Liver (tissue), 9 donors: Measurements from ENCODE around the gene PIAS4. TPM values are rescaled to one million over a fixed set of nuclear protein-coding genes. Genes with fewer than 3 reads are reported as not detected.

ENCODE experiments used
- DNase-seq: peaks from one replicate; pipeline ENCODE4 v3.0.0-alpha.2; 2017; ENCODE audit warnings: low spot score
- H3K27ac ChIP-seq, 2 donors: one replicate each; pipeline ENCODE4 v1.7.0; 2013; ENCODE audit warnings: inconsistent platforms in 2 of 2, low read length in 2 of 2, control low read depth in 1 of 2, low read depth in 1 of 2, mild to moderate bottlenecking in 1 of 2
- H3K27me3 ChIP-seq, 4 donors: one replicate each; pipeline versions ENCODE4 v1.6.1 to v1.7.0; 2013; ENCODE audit warnings: low read length in 3 of 4, inconsistent platforms in 1 of 4, mild to moderate bottlenecking in 1 of 4, moderate library complexity in 1 of 4; ENCODE audit not compliant: control insufficient read depth in 4 of 4, insufficient read depth in 4 of 4
- H3K36me3 ChIP-seq, 4 donors: one replicate each; pipeline versions ENCODE4 v1.6.1 to v1.7.0; 2013; ENCODE audit warnings: low read length in 3 of 4, mild to moderate bottlenecking in 3 of 4, low read depth in 1 of 4, moderate library complexity in 1 of 4; ENCODE audit not compliant: control insufficient read depth in 4 of 4, insufficient read depth in 3 of 4
- H3K4me1 ChIP-seq, 4 donors: one replicate each; pipeline versions ENCODE4 v1.6.1 to v1.7.0; 2013; ENCODE audit warnings: low read length in 3 of 4, mild to moderate bottlenecking in 3 of 4, moderate library complexity in 1 of 4; ENCODE audit not compliant: control insufficient read depth in 4 of 4, insufficient read depth in 4 of 4
- H3K4me3 ChIP-seq, 3 donors: one replicate each; pipeline versions ENCODE4 v1.6.1 to v1.7.0; 2013; ENCODE audit warnings: low read length in 3 of 3, control low read depth in 1 of 3, low read depth in 1 of 3, mild to moderate bottlenecking in 1 of 3
- H3K9ac ChIP-seq, 2 donors: one replicate each; pipeline ENCODE4 v1.7.0; 2013; ENCODE audit warnings: low read length in 2 of 2, mild to moderate bottlenecking in 2 of 2, moderate library complexity in 2 of 2, control low read depth in 1 of 2, low read depth in 1 of 2
- H3K9me3 ChIP-seq, 4 donors: one replicate each; pipeline versions ENCODE4 v1.6.1 to v1.7.0; 2013; ENCODE audit warnings: low read length in 3 of 4; ENCODE audit not compliant: control insufficient read depth in 4 of 4
- EGR1 ChIP-seq, 2 donors: IDR thresholded peaks; 2 replicates each; pipeline ENCODE4 v1.6.1; 2016 to 2018; ENCODE audit warnings: antibody characterized with exemption in 2 of 2, low read depth in 2 of 2
- FOXA1 ChIP-seq: IDR thresholded peaks from 2 replicates; pipeline ENCODE4 v1.6.1; 2016; ENCODE audit warnings: antibody characterized with exemption
- FOXA2 ChIP-seq: IDR thresholded peaks from 2 replicates; pipeline ENCODE4 v1.6.1; 2016; ENCODE audit warnings: antibody characterized with exemption
- GABPA ChIP-seq, 2 donors: IDR thresholded peaks in 1 of 2; conservative IDR thresholded peaks in 1 of 2; 2 replicates each; pipeline ENCODE4 v1.6.1; 2016; ENCODE audit warnings: antibody characterized with exemption in 2 of 2, mild to moderate bottlenecking in 1 of 2, moderate library complexity in 1 of 2
- HNF4A ChIP-seq, 2 donors: conservative IDR thresholded peaks; 2 replicates each; pipeline ENCODE4 v1.6.1; 2016; ENCODE audit warnings: antibody characterized with exemption in 2 of 2, mild to moderate bottlenecking in 2 of 2
- HNF4G ChIP-seq: IDR thresholded peaks from 2 replicates; pipeline ENCODE4 v1.6.1; 2016; ENCODE audit warnings: antibody characterized with exemption
- NR2F2 ChIP-seq: IDR thresholded peaks from 2 replicates; pipeline ENCODE4 v1.6.1; 2016; ENCODE audit warnings: antibody characterized with exemption
- RAD21 ChIP-seq, 2 donors: IDR thresholded peaks; 2 replicates each; pipeline ENCODE4 v1.6.1; 2016; ENCODE audit warnings: antibody characterized with exemption in 2 of 2, mild to moderate bottlenecking in 2 of 2
- RXRA ChIP-seq, 2 donors: IDR thresholded peaks; 2 replicates each; pipeline ENCODE4 v1.6.1; 2017 to 2018; ENCODE audit warnings: antibody characterized with exemption in 2 of 2, mild to moderate bottlenecking in 1 of 2
- SP1 ChIP-seq: IDR thresholded peaks from 2 replicates; pipeline ENCODE4 v1.6.1; 2018; ENCODE audit warnings: antibody characterized with exemption, mild to moderate bottlenecking
- TAF1 ChIP-seq: conservative IDR thresholded peaks from 2 replicates; pipeline ENCODE4 v1.6.1; 2016; ENCODE audit warnings: antibody characterized with exemption, mild to moderate bottlenecking
- YY1 ChIP-seq: IDR thresholded peaks from 2 replicates; pipeline ENCODE4 v1.6.1; 2016; ENCODE audit warnings: antibody characterized with exemption, mild to moderate bottlenecking
- WGBS: extraction: QIAGEN DNeasy Blood & Tissue Kit; methylation state at CpG from one replicate; pipeline ENCODE4 v1.1.7; 2013; 5-methylcytosine and 5-hydroxymethylcytosine counted together
- polyA plus RNA-seq, 2 donors: library from polyadenylated mRNA; stranded (reverse) in 1 of 2; unstranded in 1 of 2; fragments of 200-250 nt in 1 of 2; fragments of >200 nt in 1 of 2; fragmentation: Nextera tagmentation in 1 of 2; extraction: Ambion mirVana in 1 of 2; gene quantifications; one replicate each; pipeline versions ENCODE4 v1.2.1 to v1.2.3, GENCODE V29; 2013 to 2015
- total RNA-seq, 2 donors: library from RNA; depleted of rRNA; stranded (reverse); fragments of >200 nt; gene quantifications; one replicate each; pipeline ENCODE4 v1.2.3, GENCODE V29; 2014
- TF ChIP-seq, protein P1 (sequence below): IDR thresholded peaks from 2 replicates; pipeline ENCODE4 v1.6.1; 2016; ENCODE audit warnings: antibody characterized with exemption
- TF ChIP-seq, protein P2 (sequence below): IDR thresholded peaks from 2 replicates; pipeline ENCODE4 v1.6.1; 2016; ENCODE audit warnings: antibody characterized with exemption
- TF ChIP-seq, protein P3 (sequence below): fragments of 150-350 bp; IDR thresholded peaks from 2 replicates; pipeline ENCODE4 v1.5.1; 2017; ENCODE audit warnings: improper control_type of control experiment, low read depth, low read length; ENCODE audit not compliant: missing input control
- TF ChIP-seq, protein P4 (sequence below): IDR thresholded peaks from 2 replicates; pipeline ENCODE4 v1.6.1; 2016; ENCODE audit warnings: antibody characterized with exemption
- donor health status: healthy.
- donor health status: healthy.
- donor health status: healthy.
- donor health status: healthy.
- donor health status: healthy.

The PIAS4 gene
- total and polyA plus RNA-seq, 4 donors = 5.6 to 14.1 (median 10.6) TPM

DNA sequence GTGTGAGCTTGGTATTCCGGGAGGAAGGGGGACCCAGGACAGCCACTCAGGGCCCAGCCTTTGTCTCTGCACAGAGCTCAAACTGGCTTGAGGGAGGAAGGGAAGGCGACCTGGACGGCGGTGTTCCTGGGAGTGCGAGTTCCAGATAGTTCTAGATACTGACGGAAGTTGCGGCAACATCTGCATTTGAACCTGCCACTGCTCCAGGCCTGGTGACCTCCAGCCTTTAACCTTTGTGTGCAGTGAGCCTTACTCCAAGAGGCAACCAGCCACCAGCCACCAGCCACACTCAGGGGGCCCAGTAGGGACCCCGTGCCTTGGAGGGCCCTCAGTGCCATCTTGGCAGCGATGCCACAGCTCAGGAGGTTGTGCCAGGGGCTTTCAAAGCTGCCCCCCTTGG, 74.6 kb downstream of the PIAS4 start:
- Histone ChIP-seq H3K9ac (no peak overlapping the region), H3K4me1 (peaks cover 4 to 8% (median 7%) of the 10 kb centered on the region in 4 donors), H3K27me3 (no peaks in the 10 kb centered on the region), H3K36me3 (no peaks in the 10 kb centered on the region), H3K9me3 (no peaks in the 10 kb centered on the region), H3K4me3 (no peak overlapping the region), H3K27ac (no peak overlapping the region)
- DNase-seq = no peak
- WGBS = 75% methylated on average over 9 of the region's 9 CpGs
- TF ChIP-seq EGR1 (IDR thresholded peaks at IDR 0.05; ENCODE audit: low read depth in 2 of 2) (no peak), SP1 (no peak), RXRA (IDR thresholded peaks at IDR 0.05) (no peak), FOXA2 (no peak), HNF4A (conservative IDR thresholded peaks at IDR 0.05) (no peak), YY1 (no peak), TAF1 (no peak), HNF4G (no peak), RAD21 (IDR thresholded peaks at IDR 0.05) (no peak), NR2F2 (no peak), FOXA1 (no peak)
- TF ChIP-seq, protein P1, sequence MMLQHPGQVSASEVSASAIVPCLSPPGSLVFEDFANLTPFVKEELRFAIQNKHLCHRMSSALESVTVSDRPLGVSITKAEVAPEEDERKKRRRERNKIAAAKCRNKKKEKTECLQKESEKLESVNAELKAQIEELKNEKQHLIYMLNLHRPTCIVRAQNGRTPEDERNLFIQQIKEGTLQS = no peak
- TF ChIP-seq, protein P2, sequence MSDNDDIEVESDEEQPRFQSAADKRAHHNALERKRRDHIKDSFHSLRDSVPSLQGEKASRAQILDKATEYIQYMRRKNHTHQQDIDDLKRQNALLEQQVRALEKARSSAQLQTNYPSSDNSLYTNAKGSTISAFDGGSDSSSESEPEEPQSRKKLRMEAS = no peak
- TF ChIP-seq, protein P3, sequence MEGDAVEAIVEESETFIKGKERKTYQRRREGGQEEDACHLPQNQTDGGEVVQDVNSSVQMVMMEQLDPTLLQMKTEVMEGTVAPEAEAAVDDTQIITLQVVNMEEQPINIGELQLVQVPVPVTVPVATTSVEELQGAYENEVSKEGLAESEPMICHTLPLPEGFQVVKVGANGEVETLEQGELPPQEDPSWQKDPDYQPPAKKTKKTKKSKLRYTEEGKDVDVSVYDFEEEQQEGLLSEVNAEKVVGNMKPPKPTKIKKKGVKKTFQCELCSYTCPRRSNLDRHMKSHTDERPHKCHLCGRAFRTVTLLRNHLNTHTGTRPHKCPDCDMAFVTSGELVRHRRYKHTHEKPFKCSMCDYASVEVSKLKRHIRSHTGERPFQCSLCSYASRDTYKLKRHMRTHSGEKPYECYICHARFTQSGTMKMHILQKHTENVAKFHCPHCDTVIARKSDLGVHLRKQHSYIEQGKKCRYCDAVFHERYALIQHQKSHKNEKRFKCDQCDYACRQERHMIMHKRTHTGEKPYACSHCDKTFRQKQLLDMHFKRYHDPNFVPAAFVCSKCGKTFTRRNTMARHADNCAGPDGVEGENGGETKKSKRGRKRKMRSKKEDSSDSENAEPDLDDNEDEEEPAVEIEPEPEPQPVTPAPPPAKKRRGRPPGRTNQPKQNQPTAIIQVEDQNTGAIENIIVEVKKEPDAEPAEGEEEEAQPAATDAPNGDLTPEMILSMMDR = no peak
- TF ChIP-seq, protein P4, sequence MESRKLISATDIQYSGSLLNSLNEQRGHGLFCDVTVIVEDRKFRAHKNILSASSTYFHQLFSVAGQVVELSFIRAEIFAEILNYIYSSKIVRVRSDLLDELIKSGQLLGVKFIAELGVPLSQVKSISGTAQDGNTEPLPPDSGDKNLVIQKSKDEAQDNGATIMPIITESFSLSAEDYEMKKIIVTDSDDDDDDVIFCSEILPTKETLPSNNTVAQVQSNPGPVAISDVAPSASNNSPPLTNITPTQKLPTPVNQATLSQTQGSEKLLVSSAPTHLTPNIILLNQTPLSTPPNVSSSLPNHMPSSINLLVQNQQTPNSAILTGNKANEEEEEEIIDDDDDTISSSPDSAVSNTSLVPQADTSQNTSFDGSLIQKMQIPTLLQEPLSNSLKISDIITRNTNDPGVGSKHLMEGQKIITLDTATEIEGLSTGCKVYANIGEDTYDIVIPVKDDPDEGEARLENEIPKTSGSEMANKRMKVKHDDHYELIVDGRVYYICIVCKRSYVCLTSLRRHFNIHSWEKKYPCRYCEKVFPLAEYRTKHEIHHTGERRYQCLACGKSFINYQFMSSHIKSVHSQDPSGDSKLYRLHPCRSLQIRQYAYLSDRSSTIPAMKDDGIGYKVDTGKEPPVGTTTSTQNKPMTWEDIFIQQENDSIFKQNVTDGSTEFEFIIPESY = no peak

DNA sequence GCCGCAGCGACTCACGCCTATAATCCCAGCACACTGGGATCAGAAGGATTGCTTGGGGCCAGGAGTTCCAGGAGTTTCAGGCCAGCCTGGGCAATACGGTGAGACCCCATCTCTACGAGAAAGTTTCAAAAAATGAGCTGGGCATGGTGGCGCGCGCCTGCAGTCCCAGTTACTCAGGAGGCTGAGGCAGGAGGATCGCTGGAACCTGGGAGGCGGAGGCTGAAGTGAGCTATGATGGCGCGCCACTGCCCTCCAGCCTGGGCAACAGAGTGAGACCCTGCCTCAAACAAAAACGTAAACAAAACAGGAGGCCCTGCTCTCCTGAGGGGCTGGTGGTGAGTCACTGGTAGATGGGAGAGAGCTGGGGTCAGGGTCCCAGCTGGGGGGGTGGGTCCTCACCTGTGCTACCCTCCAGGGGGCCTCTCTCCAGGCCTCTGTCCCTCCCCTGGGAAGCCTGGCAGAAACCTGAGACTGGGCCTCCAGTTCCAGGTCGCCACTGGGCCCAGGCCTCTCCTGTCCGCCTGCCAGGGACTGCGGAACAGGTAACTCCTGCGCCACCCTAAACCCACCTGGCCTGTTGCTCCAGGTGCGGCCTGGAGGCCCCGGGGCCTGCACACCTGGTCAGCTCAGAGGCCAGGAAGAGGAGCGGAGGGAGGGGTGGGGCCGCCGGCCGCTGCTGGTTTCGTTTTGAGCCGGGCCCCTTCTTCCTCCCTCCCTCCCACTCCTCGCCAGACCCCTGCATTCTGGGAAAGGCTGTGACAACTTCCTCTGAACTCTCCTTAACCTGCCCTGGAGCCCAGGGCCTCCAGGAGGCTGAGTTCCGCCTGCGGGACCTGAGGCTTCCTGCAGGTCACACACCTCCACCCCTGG, 76.4 kb downstream of the PIAS4 start:
- no peak for DNase-seq
- WGBS = 71% methylated on average over 28 of the region's 28 CpGs
- Histone ChIP-seq H3K4me1 (no peaks in the 10 kb centered on the region), H3K9ac (no peak overlapping the region), H3K9me3 (no peaks in the 10 kb centered on the region), H3K4me3 (peak overlapping the region in 1 of 3 donors; percentile 1), H3K27me3 (no peaks in the 10 kb centered on the region), H3K27ac (peak overlapping the region in 1 of 2 donors; percentile 60), H3K36me3 (no peaks in the 10 kb centered on the region)
- TF ChIP-seq TAF1 (no peak), HNF4A (conservative IDR thresholded peaks at IDR 0.05) (no peak), NR2F2 (peak; percentile 83), FOXA1 (no peak), HNF4G (no peak), GABPA (IDR thresholded peaks at IDR 0.05 in 1 of 2, conservative IDR thresholded peaks at IDR 0.05 in 1 of 2) (peak in 1 of 2 donors; percentile 53), RXRA (IDR thresholded peaks at IDR 0.05) (peak; percentile 16 to 37)
- TF ChIP-seq, protein P2 = no peak
